Activated CD4-positive, alpha-beta T cell treated with anti-CD3 and anti-CD28 coated beads for 24 hours (primary cell): ENCODE results near the gene IMPA2.
A peak's percentile ranks its signal among the peaks of the same experiment; 100 is the strongest.

Source experiments
- DNase-seq, 2 donors: peaks; one replicate each; pipeline ENCODE4 v3.0.0-alpha.2; 2020; ENCODE audit warnings: low read depth in 2 of 2

Gene IMPA2

DNA sequence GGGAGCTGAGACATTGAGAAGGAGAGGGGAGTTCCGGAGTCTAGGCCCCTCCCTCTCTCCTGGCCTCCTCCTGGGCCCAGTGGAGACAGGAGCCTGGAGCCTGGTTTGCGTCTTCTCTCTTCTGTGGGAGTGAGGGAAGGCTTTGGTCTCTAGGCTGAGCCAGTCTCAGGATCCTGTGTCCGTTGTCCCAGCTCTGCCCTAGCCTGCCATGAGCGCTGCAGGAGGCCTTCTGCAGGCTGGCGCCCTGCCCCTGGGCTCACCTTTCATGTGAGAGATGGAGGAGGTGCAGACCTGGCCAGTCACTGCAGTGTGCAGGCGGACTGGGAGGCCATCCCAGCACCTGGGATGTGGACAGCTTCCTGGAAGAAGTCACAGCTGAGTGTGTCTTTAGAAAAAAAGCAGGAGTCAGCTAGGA lies 8.7 kb downstream of the IMPA2 start:
- DNase-seq = no peak

DNA sequence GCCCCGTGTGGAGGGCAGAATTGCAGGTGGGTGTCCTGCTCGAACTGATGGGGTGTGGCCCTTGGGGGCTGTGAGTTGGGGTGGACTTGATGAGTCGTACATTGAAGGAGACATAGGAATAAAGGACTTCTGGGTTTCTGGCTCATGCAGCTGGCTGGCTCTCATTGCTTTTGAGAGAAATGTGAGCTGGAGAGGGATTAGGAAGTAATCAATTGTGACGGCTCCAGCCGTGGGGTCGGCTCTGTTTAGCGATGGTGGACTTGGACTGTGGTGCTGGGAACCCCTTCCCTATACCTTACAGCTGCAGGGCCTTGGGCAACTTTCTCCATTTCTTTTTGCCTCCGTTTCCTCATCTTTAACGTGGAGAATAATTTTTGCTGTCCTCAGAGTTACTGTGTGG lies 9.2 kb downstream of the IMPA2 start:
- no peak for DNase-seq

- DNase-seq = no peak
Measured at GRCh38 chr18:11991021-11991795, 9.9 kb downstream of the IMPA2 start.

DNA sequence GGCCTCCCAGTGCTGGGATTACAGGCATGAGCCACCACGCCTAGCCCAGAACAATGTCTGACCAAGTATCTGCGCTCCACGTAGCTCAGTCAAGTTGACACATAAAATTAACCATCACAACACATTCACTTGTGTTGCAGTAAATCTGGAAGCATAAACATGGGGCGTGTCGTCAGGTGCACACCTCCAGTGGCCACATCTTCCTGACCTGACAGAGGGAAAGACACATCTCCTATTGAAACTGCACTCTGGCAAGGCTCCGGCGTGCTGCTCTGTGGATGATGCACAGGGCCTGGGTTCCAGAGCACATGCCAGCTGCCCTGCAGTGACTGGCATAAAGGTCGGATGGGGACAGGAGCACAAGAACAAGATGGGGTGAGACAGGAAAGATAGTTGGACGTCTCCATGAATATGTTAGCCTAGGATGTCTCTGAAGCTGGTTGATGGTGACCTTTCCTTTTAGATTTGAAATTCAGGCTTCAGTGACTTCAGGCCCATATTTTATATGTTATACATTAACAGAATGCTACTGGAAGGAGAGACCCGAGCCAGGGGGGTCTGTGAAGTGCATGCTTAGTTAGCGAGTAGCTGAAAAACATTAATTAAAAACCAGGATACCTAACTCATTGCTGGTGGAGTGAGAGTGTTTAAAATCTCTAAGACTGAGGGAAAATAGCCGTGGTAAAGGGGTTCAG lies 10.9 kb downstream of the IMPA2 start:
- no peak for DNase-seq

GRCh38 chr18:11993264-11993916 lies 12.1 kb downstream of the IMPA2 start:
- no peak for DNase-seq

GRCh38 chr18:11994336-11994702 lies 13.0 kb downstream of the IMPA2 start:
- DNase-seq = no peak

DNA sequence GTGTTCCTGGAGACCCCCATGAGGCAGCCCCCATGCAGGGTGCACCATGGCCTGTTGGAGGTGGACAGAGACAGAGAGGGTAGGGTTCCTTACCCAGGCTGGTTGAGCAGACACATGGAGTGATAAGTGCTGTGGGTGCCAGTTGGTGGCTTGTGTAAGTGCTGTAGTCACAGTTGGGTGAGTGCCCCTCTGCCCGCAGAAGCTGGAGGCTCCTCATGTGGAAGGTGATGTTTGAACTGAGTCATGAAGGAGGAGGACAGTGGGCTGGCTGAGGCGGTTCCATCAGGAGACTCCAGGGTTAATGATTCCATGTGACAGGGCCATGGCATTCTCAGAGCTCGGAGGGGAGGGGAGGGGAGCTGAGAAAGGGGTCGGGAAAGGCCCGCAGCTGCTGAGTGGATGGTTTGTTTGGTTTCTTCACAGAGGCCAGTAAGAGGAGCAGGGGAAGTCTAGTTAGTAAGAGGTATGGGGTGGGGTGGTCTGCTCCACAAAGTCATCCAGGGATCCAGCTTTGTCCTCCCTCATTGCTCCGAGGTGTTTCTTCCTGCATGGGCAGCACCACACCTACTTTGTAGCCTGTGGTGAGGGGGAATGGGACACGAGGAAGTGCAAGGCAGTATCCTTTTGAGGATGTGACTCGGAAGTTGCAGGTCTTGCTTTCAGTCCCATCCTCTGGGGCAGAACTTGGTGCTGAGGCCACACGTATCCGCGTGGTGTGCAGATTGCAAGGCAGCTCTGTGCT lies 13.6 kb downstream of the IMPA2 start:
- DNase-seq = no peak

GRCh38 chr18:11995445-11996189 lies 14.3 kb downstream of the IMPA2 start:
- DNase-seq = peak; percentile 22 to 29

DNA sequence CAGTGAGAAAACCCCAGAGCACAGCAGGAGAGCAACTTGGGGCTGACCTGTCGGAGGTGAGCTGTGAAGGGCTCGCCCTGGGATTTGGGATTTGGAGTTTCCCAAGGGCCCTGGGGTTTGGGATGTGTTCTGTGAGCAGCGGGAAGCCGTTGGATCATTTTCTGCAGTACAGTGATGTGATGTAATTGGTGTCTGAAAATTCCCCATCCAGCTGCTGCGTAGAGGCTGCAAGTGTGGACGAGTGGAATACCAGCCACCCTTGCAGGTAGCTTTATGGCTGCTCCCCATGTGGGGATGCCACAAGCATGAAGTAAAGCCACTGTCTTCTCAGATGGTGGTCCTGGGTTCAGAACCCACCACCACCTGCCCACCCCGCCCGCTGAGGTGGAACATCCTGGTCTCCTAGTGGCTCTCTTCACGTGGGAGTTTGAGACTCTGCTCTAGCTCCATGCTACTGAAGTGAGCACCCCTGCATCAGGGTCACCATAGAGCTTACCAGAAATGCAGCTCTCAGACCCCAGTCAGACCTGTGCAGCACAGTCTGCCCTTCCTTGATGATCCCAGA lies 15.0 kb downstream of the IMPA2 start:
- no peak for DNase-seq

- DNase-seq = no peak
Measured at GRCh38 chr18:11996907-11997306, 15.6 kb downstream of the IMPA2 start.

DNA sequence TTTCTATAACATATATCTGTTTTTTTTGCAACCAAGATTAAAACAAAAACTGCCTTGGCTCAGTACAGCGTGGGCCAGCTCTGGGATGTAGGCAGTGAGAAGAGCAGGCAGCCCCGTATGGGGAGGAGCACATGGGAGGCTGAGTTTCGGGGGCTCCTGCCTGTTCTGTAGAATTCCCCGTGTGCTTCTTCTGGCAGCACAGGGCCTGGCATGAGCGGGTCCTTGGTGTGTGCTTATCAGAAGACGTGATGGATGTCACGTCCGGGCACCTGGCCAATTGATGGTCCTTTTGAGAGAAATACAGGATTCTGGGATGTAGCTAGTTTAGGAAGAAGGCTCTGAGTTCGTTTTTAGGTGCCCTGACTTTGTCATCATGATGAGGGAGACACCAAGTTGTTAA lies 16.2 kb downstream of the IMPA2 start:
- no peak for DNase-seq

GRCh38 chr18:11998193-11998592 lies 16.9 kb downstream of the IMPA2 start:
- DNase-seq = no peak

- DNase-seq = no peak
Measured at GRCh38 chr18:11999429-11999828, 18.1 kb downstream of the IMPA2 start.

- DNase-seq = no peak
Measured at GRCh38 chr18:12000072-12000659, 18.9 kb downstream of the IMPA2 start.

GRCh38 chr18:12001421-12001820 lies 20.1 kb downstream of the IMPA2 start:
- DNase-seq = no peak

DNA sequence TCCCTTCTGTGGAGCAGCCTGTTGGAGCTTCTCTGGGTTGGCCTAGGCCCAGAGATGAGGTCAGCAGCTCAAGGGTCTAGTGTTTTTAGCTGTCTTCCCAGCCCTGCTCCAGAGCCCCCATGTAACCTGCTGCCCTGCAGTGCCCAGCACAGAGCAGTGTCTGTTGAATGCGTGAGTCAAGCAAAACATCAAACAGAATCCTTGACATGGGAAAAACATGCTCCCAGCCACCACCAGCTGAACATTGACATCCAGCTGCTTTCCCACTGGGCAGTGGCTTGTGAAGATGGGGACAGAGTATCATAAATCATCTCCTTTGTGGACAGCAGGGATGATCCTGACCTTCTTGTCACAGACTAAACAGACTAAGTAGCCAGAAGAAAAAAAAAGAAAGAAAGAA lies 22.6 kb downstream of the IMPA2 start:
- no peak for DNase-seq

- DNase-seq = no peak
Measured at GRCh38 chr18:12005538-12006487, 24.5 kb downstream of the IMPA2 start.

- DNase-seq = no peak
Measured at GRCh38 chr18:12006488-12006840, 25.2 kb downstream of the IMPA2 start.

- DNase-seq = no peak
Measured at GRCh38 chr18:12007063-12007462, 25.8 kb downstream of the IMPA2 start.
